K562 (cell line): ENCODE data around the gene DLG4. TPM values are rescaled to one million over a fixed set of nuclear protein-coding genes. Genes with fewer than 3 reads are reported as not detected.

Experiments
- ATF7 ChIP-seq: fragments of 450-650 bp; IDR thresholded peaks from 2 replicates; pipeline ENCODE4 v1.7.1; 2014; ENCODE audit warnings: mild to moderate bottlenecking, moderate library complexity
- CHD1 ChIP-seq: fragments of 200-600 bp; sonication (generic); IDR thresholded peaks from one replicate; pipeline ENCODE4 v1.6.1; 2012; ENCODE audit warnings: mild to moderate bottlenecking, moderate library complexity, low read length, inconsistent platforms
- GABPB2 ChIP-seq: fragments of 250-450 bp; sonication (Bioruptor Pico); conservative IDR thresholded peaks from 2 replicates; pipeline ENCODE4 v1.5.1; 2021; ENCODE audit warnings: mild to moderate bottlenecking
- ZNF24 ChIP-seq: fragments of 450-650 bp; IDR thresholded peaks from 2 replicates; pipeline ENCODE4 v1.6.1; 2016
- polyA plus RNA-seq, 8 experiments: library from polyadenylated mRNA; depleted of rRNA in 4 of 8; stranded (reverse) in 5 of 8; unstranded in 3 of 8; fragments of >200 nt; fragmentation: Nextera tagmentation in 2 of 8; fragmentation: Illumina TruSeq in 1 of 8; extraction: Ambion mirVana in 2 of 8; extraction: Trizol in 1 of 8; gene quantifications; 2 replicates each; pipeline versions ENCODE4 v1.2.1 to v1.2.3, GENCODE V29; 2011 to 2014; ENCODE audit warnings: inconsistent platforms in 1 of 8, missing spikeins in 1 of 8
- total RNA-seq, 7 experiments: library from RNA; depleted of rRNA in 6 of 7; stranded (reverse); fragments of >200 nt in 6 of 7; fragmentation: Illumina TruSeq in 2 of 7; extraction: Trizol in 2 of 7; gene quantifications; 2 replicates each; pipeline versions ENCODE4 v1.2.1 to v1.2.3, GENCODE V29; 2011 to 2021; ENCODE audit warnings: low replicate concordance in 1 of 7
- TF ChIP-seq, protein P1 (sequence below): sonication (generic); formaldehyde crosslinking; IDR thresholded peaks from 2 replicates; pipeline ENCODE4 v1.8.1; 2023; ENCODE audit warnings: missing genetic modification reagents, mild to moderate bottlenecking, borderline replicate concordance
- TF ChIP-seq, protein P2 (sequence below): fragments of 250-450 bp; sonication (Bioruptor Pico); IDR thresholded peaks from 2 replicates; pipeline ENCODE4 v1.9.0; 2021; ENCODE audit warnings: mild to moderate bottlenecking, inconsistent platforms

DLG4 gene
- total and polyA plus RNA-seq, 9 of the 15 experiments (the other 6 are each of a cell fraction or from before 2014, with no cell fraction given): 0.03 to 12.0 (median 4.1) TPM

DNA sequence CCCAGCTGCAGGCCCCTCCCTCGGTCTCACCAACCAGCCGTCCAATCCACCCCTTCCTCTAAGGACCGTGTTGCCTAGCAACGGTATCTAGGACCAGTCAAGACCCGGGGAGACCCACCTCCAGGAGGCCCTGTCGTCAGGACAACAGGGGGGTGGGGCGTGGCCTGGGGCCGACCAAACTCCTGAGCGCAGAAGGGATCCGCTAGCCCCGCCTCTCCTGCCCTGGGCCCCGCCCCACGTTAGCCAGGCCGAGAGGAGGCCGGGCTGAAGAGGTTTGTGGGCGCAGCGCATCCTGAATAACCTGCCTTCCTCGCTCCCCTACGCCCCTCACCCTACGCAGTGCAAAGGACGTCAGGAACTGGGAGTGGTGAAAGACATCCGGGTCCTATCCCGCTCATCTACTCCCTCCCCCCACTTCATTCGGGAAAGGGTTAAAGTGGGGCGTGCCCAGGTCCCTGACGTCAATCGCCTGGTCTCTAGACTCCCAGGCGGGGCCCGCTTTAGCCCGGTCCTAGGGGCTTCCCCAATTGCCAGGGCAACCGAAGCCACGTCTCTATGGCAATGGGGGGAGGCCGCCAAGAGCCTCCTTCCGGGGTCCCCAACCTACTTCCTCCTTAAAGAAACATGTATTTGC, 14.7 kb downstream of the DLG4 start (continued):
- TF ChIP-seq CHD1 (no peak), ATF7 (peak; percentile 67; the same call in 1 of the 2 replicates), ZNF24 (no peak), GABPB2 (CRISPR knock-in tag) (no peak)
- TF ChIP-seq, protein P1, sequence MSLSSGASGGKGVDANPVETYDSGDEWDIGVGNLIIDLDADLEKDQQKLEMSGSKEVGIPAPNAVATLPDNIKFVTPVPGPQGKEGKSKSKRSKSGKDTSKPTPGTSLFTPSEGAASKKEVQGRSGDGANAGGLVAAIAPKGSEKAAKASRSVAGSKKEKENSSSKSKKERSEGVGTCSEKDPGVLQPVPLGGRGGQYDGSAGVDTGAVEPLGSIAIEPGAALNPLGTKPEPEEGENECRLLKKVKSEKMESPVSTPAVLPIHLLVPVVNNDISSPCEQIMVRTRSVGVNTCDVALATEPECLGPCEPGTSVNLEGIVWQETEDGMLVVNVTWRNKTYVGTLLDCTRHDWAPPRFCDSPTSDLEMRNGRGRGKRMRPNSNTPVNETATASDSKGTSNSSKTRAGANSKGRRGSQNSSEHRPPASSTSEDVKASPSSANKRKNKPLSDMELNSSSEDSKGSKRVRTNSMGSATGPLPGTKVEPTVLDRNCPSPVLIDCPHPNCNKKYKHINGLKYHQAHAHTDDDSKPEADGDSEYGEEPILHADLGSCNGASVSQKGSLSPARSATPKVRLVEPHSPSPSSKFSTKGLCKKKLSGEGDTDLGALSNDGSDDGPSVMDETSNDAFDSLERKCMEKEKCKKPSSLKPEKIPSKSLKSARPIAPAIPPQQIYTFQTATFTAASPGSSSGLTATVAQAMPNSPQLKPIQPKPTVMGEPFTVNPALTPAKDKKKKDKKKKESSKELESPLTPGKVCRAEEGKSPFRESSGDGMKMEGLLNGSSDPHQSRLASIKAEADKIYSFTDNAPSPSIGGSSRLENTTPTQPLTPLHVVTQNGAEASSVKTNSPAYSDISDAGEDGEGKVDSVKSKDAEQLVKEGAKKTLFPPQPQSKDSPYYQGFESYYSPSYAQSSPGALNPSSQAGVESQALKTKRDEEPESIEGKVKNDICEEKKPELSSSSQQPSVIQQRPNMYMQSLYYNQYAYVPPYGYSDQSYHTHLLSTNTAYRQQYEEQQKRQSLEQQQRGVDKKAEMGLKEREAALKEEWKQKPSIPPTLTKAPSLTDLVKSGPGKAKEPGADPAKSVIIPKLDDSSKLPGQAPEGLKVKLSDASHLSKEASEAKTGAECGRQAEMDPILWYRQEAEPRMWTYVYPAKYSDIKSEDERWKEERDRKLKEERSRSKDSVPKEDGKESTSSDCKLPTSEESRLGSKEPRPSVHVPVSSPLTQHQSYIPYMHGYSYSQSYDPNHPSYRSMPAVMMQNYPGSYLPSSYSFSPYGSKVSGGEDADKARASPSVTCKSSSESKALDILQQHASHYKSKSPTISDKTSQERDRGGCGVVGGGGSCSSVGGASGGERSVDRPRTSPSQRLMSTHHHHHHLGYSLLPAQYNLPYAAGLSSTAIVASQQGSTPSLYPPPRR (CRISPR knock-in tag): no peak
- TF ChIP-seq, protein P2, sequence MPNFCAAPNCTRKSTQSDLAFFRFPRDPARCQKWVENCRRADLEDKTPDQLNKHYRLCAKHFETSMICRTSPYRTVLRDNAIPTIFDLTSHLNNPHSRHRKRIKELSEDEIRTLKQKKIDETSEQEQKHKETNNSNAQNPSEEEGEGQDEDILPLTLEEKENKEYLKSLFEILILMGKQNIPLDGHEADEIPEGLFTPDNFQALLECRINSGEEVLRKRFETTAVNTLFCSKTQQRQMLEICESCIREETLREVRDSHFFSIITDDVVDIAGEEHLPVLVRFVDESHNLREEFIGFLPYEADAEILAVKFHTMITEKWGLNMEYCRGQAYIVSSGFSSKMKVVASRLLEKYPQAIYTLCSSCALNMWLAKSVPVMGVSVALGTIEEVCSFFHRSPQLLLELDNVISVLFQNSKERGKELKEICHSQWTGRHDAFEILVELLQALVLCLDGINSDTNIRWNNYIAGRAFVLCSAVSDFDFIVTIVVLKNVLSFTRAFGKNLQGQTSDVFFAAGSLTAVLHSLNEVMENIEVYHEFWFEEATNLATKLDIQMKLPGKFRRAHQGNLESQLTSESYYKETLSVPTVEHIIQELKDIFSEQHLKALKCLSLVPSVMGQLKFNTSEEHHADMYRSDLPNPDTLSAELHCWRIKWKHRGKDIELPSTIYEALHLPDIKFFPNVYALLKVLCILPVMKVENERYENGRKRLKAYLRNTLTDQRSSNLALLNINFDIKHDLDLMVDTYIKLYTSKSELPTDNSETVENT (CRISPR knock-in tag): no peak
